A549 (cell line): ENCODE results near the gene ZNF519. TPM values are rescaled to one million over a fixed set of nuclear protein-coding genes. Genes with fewer than 3 reads are reported as not detected.
"Not testable (repeated sequence)": the region's sequence is repeated elsewhere in the genome, so short reads cannot be mapped to it uniquely, and the experiment has no call there.

Experiments
- ATAC-seq, 2 experiments: fragments of 200-7000 bp in 1 of 2; fragments of >200 bp in 1 of 2; cut with Nextera tagmentation in 1 of 2; cut with Tn5 transposase in 1 of 2; 3 replicates each; pipeline versions ENCODE4 v1.8.0 to v1.9.1; 2018 to 2020; ENCODE audit warnings: mild to moderate bottlenecking in 1 of 2, moderate library complexity in 1 of 2
- CTCF ChIA-PET: fragments of 300-600 bp; sonication (Branson Sonifier 250); formaldehyde crosslinking; extraction: SDS; loops from one replicate; lab custom pipeline; 2021; ENCODE audit warnings: antibody characterized with exemption, inconsistent platforms; lab: Yijun Ruan, JAX
- POLR2A ChIA-PET: fragments of 350-600 bp; formaldehyde crosslinking; extraction: SDS; loops from one replicate; lab custom pipeline; 2021; ENCODE audit warnings: antibody characterized with exemption, inconsistent platforms; lab: Yijun Ruan, JAX
- DNase-seq, 2 experiments: peaks; one replicate each; pipeline versions ENCODE4 v3.0.0 to v3.0.0-alpha.2; 2011 to 2016; ENCODE audit warnings: low read depth in 1 of 2, low spot score in 1 of 2
- FAIRE-seq: peaks from 2 replicates; lab custom pipeline; 2011; peaks lifted over from hg19 to GRCh38; lab: Jason Lieb, UNC
- H3K27ac ChIP-seq, 2 experiments: fragments of >200 bp; sonication (Bioruptor Twin); formaldehyde crosslinking; 3 replicates each; pipeline ENCODE4 v1.5.1; 2016 to 2017
- H3K4me1 ChIP-seq: fragments of >200 bp; sonication (Bioruptor Twin); formaldehyde crosslinking; 3 replicates; pipeline ENCODE4 v1.6.1; 2016
- H3K4me2 ChIP-seq: fragments of >200 bp; sonication (Bioruptor Twin); formaldehyde crosslinking; 3 replicates; pipeline ENCODE4 v1.6.1; 2016
- H3K4me3 ChIP-seq: fragments of >200 bp; sonication (Bioruptor Twin); formaldehyde crosslinking; 3 replicates; pipeline ENCODE4 v1.5.1; 2016
- H3K9me3 ChIP-seq: fragments of >200 bp; sonication (Bioruptor Twin); formaldehyde crosslinking; 3 replicates; pipeline ENCODE4 v1.6.1; 2016
- CBX8 ChIP-seq: fragments of 200-600 bp; sonication (generic); IDR thresholded peaks from 2 replicates; pipeline ENCODE4 v1.6.1; 2016
- E2F6 ChIP-seq: IDR thresholded peaks from 2 replicates; pipeline ENCODE4 v1.6.1; 2012; ENCODE audit warnings: low read depth, borderline replicate concordance
- GATA3 ChIP-seq: IDR thresholded peaks from 2 replicates; pipeline ENCODE4 v1.6.1; 2012; ENCODE audit warnings: borderline replicate concordance
- HOXB13 ChIP-seq: fragments of 250-450 bp; sonication (Bioruptor Pico); IDR thresholded peaks from 2 replicates; pipeline ENCODE4 v1.5.0; 2020; ENCODE audit warnings: low read depth, mild to moderate bottlenecking, moderate library complexity
- MAX ChIP-seq: IDR thresholded peaks from 2 replicates; pipeline ENCODE4 v1.6.1; 2012
- REST ChIP-seq: fragments of 200-600 bp; sonication (generic); IDR thresholded peaks from 2 replicates; pipeline ENCODE4 v1.6.1; 2016; ENCODE audit warnings: antibody characterized with exemption, mild to moderate bottlenecking, moderate library complexity
- TFCP2L1 ChIP-seq: fragments of 250-450 bp; sonication (Bioruptor Pico); IDR thresholded peaks from 2 replicates; pipeline ENCODE4 v1.5.0; 2021; ENCODE audit warnings: mild to moderate bottlenecking
- TP53 ChIP-seq: fragments of 250-450 bp; sonication (Bioruptor Pico); IDR thresholded peaks from 2 replicates; pipeline ENCODE4 v1.5.0; 2021; ENCODE audit warnings: mild to moderate bottlenecking, moderate library complexity
- WGBS: methylation state at CpG from one replicate; pipeline ENCODE4 v1.1.6; 2017; ENCODE audit errors: missing lambda C conversion rate; 5-methylcytosine and 5-hydroxymethylcytosine counted together
- polyA plus RNA-seq, 4 experiments: library from polyadenylated mRNA; depleted of rRNA in 3 of 4; stranded (reverse); fragments of >200 nt; fragmentation: RNase III in 1 of 4; extraction: RNeasy Plus Mini Kit Qiagen cat#74134 plus additional on column Dnase treatment in 1 of 4; gene quantifications; 2 replicates in 3 of 4; 3 replicates in 1 of 4; pipeline ENCODE4 v1.2.3, GENCODE V29; 2011 to 2017

The ZNF519 gene
- polyA plus RNA-seq, 2 of the 4 experiments (the other 2 are of a cell fraction): 3.2 to 6.6 TPM

GRCh38 chr18:14149121-14149850 lies 17.1 kb upstream of the ZNF519 start:
- ATAC-seq, CTCF ChIA-PET, H3K4me2 ChIP-seq, H3K27ac ChIP-seq, H3K9me3 ChIP-seq, FAIRE-seq, H3K4me1 ChIP-seq, POLR2A ChIA-PET, H3K4me3 ChIP-seq, DNase-seq: not testable (repeated sequence)
- 48% methylated on average over 5 of the region's 9 CpGs for WGBS

- H3K4me1 ChIP-seq, H3K9me3 ChIP-seq, FAIRE-seq, POLR2A ChIA-PET, H3K4me2 ChIP-seq, H3K4me3 ChIP-seq, DNase-seq, CTCF ChIA-PET, ATAC-seq, H3K27ac ChIP-seq: not testable (repeated sequence)
- no CpG with 5 or more reads among the region's 24 CpGs for WGBS
Observed at GRCh38 chr18:14147935-14148865, 16.0 kb upstream of the ZNF519 start.

GRCh38 chr18:14146771-14147170 lies 14.5 kb upstream of the ZNF519 start:
- H3K27ac ChIP-seq, FAIRE-seq, H3K4me2 ChIP-seq, ATAC-seq, H3K9me3 ChIP-seq, DNase-seq, H3K4me1 ChIP-seq, CTCF ChIA-PET, POLR2A ChIA-PET, H3K4me3 ChIP-seq: not testable (repeated sequence)
- WGBS: 85% methylated on average over 20 of the region's 23 CpGs

- H3K4me2 ChIP-seq, H3K4me1 ChIP-seq, H3K4me3 ChIP-seq, FAIRE-seq, H3K27ac ChIP-seq, CTCF ChIA-PET, ATAC-seq, POLR2A ChIA-PET, DNase-seq, H3K9me3 ChIP-seq: not testable (repeated sequence)
- 57% methylated on average over 7 of the region's 19 CpGs for whole genome bisulfite sequencing
Observed at GRCh38 chr18:14145581-14146338, 13.5 kb upstream of the ZNF519 start.

GRCh38 chr18:14145021-14145420 lies 12.8 kb upstream of the ZNF519 start:
- H3K4me3 ChIP-seq, FAIRE-seq, H3K4me2 ChIP-seq, H3K27ac ChIP-seq, ATAC-seq, CTCF ChIA-PET, H3K9me3 ChIP-seq, H3K4me1 ChIP-seq, DNase-seq, POLR2A ChIA-PET: not testable (repeated sequence)
- WGBS: no CpG with 5 or more reads among the region's 6 CpGs

- POLR2A ChIA-PET: no interaction called here
- no peak overlapping the region for H3K27ac ChIP-seq
- TF ChIP-seq TFCP2L1 (CRISPR knock-in tag) (no peak), HOXB13 (CRISPR knock-in tag) (no peak), E2F6 (no peak), MAX (no peak), CBX8 (no peak), REST (no peak), GATA3 (no peak), TP53 (no peak)
- no peak overlapping the region for H3K4me3 ChIP-seq
- FAIRE-seq (no peak), ATAC-seq (no peak), DNase-seq (no peak)
- no peaks in the 10 kb centered on the region for H3K9me3 ChIP-seq
- H3K4me1 ChIP-seq: no peaks in the 10 kb centered on the region
- WGBS: 67% methylated on average over 1 of the region's 6 CpGs
- H3K4me2 ChIP-seq: no peak overlapping the region
- CTCF ChIA-PET: no interaction called here
Observed at GRCh38 chr18:14144628-14144895, 12.3 kb upstream of the ZNF519 start.

GRCh38 chr18:14143871-14144627 lies 11.8 kb upstream of the ZNF519 start:
- H3K9me3 ChIP-seq, H3K4me1 ChIP-seq, CTCF ChIA-PET, H3K4me3 ChIP-seq, H3K4me2 ChIP-seq, FAIRE-seq, ATAC-seq, H3K27ac ChIP-seq, POLR2A ChIA-PET, DNase-seq: not testable (repeated sequence)
- 80% methylated on average over 5 of the region's 16 CpGs for WGBS
